Kidney (tissue), 14 donors: ENCODE data around the gene DDI2. TPM values are rescaled to one million over a fixed set of nuclear protein-coding genes. Genes with fewer than 3 reads are reported as not detected.
"Not testable (repeated sequence)": the region's sequence is repeated elsewhere in the genome, so short reads cannot be mapped to it uniquely, and the experiment has no call there.

Experiments
- DNase-seq, 5 donors: peaks; one replicate each; pipeline ENCODE4 v3.0.0-alpha.2; 2013 to 2020
- FAIRE-seq: peaks from 2 replicates; lab custom pipeline; 2012; peaks lifted over from hg19 to GRCh38; lab: Jason Lieb, UNC
- H3K27ac ChIP-seq, 2 donors: one replicate each; pipeline ENCODE4 v1.7.0; 2013; ENCODE audit warnings: low read depth in 2 of 2, low read length in 2 of 2, inconsistent platforms in 1 of 2
- H3K27me3 ChIP-seq: one replicate; pipeline ENCODE4 v1.7.1; 2013; ENCODE audit warnings: low read length, inconsistent platforms; ENCODE audit not compliant: control insufficient read depth, insufficient read depth
- H3K36me3 ChIP-seq, 3 donors: one replicate each; pipeline versions ENCODE4 v1.7.0 to v1.7.1; 2013; ENCODE audit warnings: low read length in 3 of 3, control low read depth in 1 of 3, inconsistent platforms in 1 of 3; ENCODE audit not compliant: insufficient read depth in 3 of 3, control insufficient read depth in 2 of 3
- H3K4me1 ChIP-seq, 3 donors: one replicate each; pipeline versions ENCODE4 v1.7.0 to v1.7.1; 2013; ENCODE audit warnings: low read length in 3 of 3, inconsistent platforms in 1 of 3, low read depth in 1 of 3; ENCODE audit not compliant: control insufficient read depth in 2 of 3, insufficient read depth in 2 of 3
- H3K4me3 ChIP-seq, 3 donors: one replicate each; pipeline versions ENCODE4 v1.7.0 to v1.8.1; 2013; ENCODE audit warnings: low read length in 3 of 3, control low read depth in 1 of 3, inconsistent platforms in 1 of 3
- H3K9ac ChIP-seq, 3 donors: one replicate each; pipeline versions ENCODE4 v1.7.0 to v1.7.1; 2013; ENCODE audit warnings: low read length in 3 of 3, control low read depth in 1 of 3, inconsistent platforms in 1 of 3
- H3K9me3 ChIP-seq, 3 donors: one replicate each; pipeline versions ENCODE4 v1.7.0 to v1.7.1; 2013; ENCODE audit warnings: low read length in 3 of 3, control low read depth in 1 of 3, inconsistent platforms in 1 of 3; ENCODE audit not compliant: control insufficient read depth in 2 of 3, insufficient read depth in 1 of 3
- intact Hi-C: fragments of 100-400 bp; cut with DNase I; formaldehyde crosslinking; loops from one replicate; pipeline ENCODE4 v1.11.1; 2022
- polyA plus RNA-seq: library from polyadenylated mRNA; stranded (reverse); fragments of 350-450 nt; fragmentation: Illumina TruSeq; extraction: RNeasy Lipid Tissue Mini Kit (QIAGEN cat#74804); gene quantifications from one replicate; pipeline ENCODE4 v1.2.3, GENCODE V29; 2014; ENCODE audit warnings: low read depth, low replicate concordance; ENCODE audit not compliant: insufficient read depth
- total RNA-seq: library from RNA; stranded (reverse); fragmentation: NEBNext Ultra II Directional; extraction: Animal tissue kit (Norgen Biotek cat#: 25700); gene quantifications from one replicate; pipeline ENCODE4 v1.2.1, GENCODE V29; 2021
- TF ChIP-seq, protein P1 (sequence below): IDR thresholded peaks from 3 replicates; pipeline ENCODE4 v1.5.1; 2012; ENCODE audit warnings: mild to moderate bottlenecking, moderate library complexity, borderline replicate concordance; ENCODE audit not compliant: insufficient read depth; ENCODE audit errors: extremely low read depth
- donor health status: control.
- donor health status: control.
- donor health status: control.
- donor health status: control.
- donor health status: control.
- donor health status: DM: yes; HTN: yes; CAD: no.
- donor health status: Normal renal cell carcinoma (clear cell type).

DDI2 gene
- total and polyA plus RNA-seq, 2 donors from 2014 or later, result 4.0 to 28.3 TPM

DNA sequence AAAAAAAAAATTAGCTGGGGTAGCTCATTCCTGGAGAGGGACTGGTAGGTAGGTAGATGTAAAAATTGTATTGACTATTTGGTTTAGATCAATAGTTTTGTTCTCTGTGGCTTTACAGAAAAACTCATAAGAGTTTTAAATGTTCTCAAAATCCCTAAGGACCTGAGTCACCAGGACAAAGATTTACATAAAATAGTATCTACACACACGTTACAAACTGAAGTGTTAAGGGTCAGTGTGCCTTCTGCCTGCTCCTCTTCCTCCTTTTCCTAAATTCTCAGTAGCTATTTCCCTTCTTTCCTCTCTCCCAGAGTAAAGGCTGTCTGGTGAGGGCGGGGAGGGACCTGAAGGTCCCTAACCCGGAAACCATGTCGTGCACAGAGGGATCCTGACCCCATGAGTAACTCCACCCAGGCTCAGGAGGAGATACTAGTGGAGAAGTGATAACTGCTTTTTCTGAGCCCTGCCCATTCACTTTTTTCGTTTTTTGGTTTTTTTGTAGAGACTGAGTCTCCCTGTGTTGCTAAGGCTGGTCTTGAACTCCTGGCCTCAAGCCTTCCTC is 74.9 kb downstream of the DDI2 start:
- Histone ChIP-seq H3K9ac (no peak overlapping the region), H3K36me3 (no peaks in the 10 kb centered on the region), H3K27me3 (no peaks in the 10 kb centered on the region), H3K4me3 (no peak overlapping the region), H3K4me1 (peaks cover 0 to 9% (median 0%) of the 10 kb centered on the region in 3 donors), H3K27ac (no peak overlapping the region), H3K9me3 (no peaks in the 10 kb centered on the region)
- TF ChIP-seq, protein P1, sequence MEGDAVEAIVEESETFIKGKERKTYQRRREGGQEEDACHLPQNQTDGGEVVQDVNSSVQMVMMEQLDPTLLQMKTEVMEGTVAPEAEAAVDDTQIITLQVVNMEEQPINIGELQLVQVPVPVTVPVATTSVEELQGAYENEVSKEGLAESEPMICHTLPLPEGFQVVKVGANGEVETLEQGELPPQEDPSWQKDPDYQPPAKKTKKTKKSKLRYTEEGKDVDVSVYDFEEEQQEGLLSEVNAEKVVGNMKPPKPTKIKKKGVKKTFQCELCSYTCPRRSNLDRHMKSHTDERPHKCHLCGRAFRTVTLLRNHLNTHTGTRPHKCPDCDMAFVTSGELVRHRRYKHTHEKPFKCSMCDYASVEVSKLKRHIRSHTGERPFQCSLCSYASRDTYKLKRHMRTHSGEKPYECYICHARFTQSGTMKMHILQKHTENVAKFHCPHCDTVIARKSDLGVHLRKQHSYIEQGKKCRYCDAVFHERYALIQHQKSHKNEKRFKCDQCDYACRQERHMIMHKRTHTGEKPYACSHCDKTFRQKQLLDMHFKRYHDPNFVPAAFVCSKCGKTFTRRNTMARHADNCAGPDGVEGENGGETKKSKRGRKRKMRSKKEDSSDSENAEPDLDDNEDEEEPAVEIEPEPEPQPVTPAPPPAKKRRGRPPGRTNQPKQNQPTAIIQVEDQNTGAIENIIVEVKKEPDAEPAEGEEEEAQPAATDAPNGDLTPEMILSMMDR, result no peak
- DNase-seq (no peak), FAIRE-seq (no peak)
- intact Hi-C loops, result no loop called here

DNA sequence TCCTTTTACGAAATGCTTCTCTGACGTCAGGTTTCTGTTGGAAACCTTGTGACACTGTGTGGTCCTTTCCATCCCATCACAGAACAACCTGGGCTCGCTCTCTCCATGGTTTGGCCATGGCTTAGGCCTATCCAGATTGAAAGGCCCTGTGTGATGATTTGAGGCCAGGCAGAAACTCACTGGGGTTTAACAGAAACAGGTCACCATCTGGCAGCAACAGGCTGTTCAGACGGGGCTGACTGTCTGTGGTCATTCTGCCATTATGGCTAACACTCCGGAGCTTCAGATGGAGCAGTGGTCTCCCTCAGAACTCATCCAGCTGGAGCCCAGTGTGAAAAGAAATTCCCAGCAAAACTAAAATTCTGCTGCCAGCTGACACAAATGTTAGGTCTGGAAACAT is 76.1 kb downstream of the DDI2 start:
- TF ChIP-seq, protein P1, result no peak
- peaks cover 0 to 10% (median 0%) of the 10 kb centered on the region in 3 donors for H3K4me1 ChIP-seq
- H3K9ac ChIP-seq, result no peak overlapping the region
- no peaks in the 10 kb centered on the region for H3K9me3 ChIP-seq
- H3K27me3 ChIP-seq, result no peaks in the 10 kb centered on the region
- no peak overlapping the region for H3K4me3 ChIP-seq
- no peak overlapping the region for H3K27ac ChIP-seq
- DNase-seq (no peak), FAIRE-seq (no peak)
- H3K36me3 ChIP-seq, result no peaks in the 10 kb centered on the region
- intact Hi-C loops, result no loop called here

GRCh38 chr1:15696956-15697521 is 79.8 kb downstream of the DDI2 start:
- Histone ChIP-seq H3K4me3 (no peak overlapping the region), H3K4me1 (peaks cover 0 to 7% (median 0%) of the 10 kb centered on the region in 3 donors), H3K9ac (no peak overlapping the region), H3K27me3 (no peaks in the 10 kb centered on the region), H3K27ac (no peak overlapping the region), H3K9me3 (no peaks in the 10 kb centered on the region), H3K36me3 (no peaks in the 10 kb centered on the region)
- TF ChIP-seq, protein P1, result no peak
- intact Hi-C loops, result no loop called here
- DNase-seq (no peak), FAIRE-seq (no peak)

DNA sequence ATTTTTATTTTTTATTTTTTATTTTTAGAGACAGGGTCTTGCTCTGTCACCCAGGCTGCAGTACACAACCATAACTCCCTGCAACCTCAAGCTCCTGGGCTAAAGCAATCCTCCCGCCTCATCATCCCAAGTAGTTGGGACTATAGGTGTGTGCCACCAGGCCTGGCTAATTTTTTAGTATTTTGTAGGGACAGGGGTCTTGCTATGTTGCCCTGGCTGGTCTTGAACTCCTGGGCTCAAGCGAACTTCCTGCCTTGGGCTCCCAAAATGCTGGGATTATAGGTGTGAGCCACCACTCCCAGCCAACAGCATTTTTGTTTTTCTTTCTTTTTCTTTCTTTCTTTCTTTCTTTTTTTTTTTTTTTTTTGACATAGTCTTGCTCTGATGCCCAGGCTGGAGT is 80.9 kb downstream of the DDI2 start:
- no peaks in the 10 kb centered on the region for H3K9me3 ChIP-seq
- DNase-seq, result no peak
- no peaks in the 10 kb centered on the region for H3K36me3 ChIP-seq
- TF ChIP-seq, protein P1, result no peak
- no peaks in the 10 kb centered on the region for H3K27me3 ChIP-seq
- intact Hi-C loops, result no loop called here
- H3K9ac ChIP-seq, result no peak overlapping the region
- H3K27ac ChIP-seq, result no peak overlapping the region
- FAIRE-seq, result no peak
- H3K4me1 ChIP-seq, result peaks cover 0 to 7% (median 5%) of the 10 kb centered on the region in 3 donors
- H3K4me3 ChIP-seq, result no peak overlapping the region

GRCh38 chr1:15699321-15699720 is 82.1 kb downstream of the DDI2 start:
- FAIRE-seq, result not testable (repeated sequence)
- H3K4me1 ChIP-seq, result peaks cover 0 to 14% (median 8%) of the 10 kb centered on the region in 3 donors

More at GRCh38 chr1:15699321-15699720, 82.1 kb downstream of the DDI2 start:
- H3K36me3 ChIP-seq, intact Hi-C loops, H3K4me3 ChIP-seq, H3K27me3 ChIP-seq, DNase-seq, H3K27ac ChIP-seq, H3K9ac ChIP-seq, H3K9me3 ChIP-seq: not testable (repeated sequence)
